NCI-H345 treated with DMSO at 0.1 percent for 48 hours (cell line): ENCODE data around the gene DPYSL5.

ENCODE experiments used
- DNase-seq: peaks from one replicate; lab custom pipeline; 2025; ENCODE audit not compliant: unreplicated experiment; lab: John Stamatoyannopoulos, UW

The DPYSL5 gene

DNA sequence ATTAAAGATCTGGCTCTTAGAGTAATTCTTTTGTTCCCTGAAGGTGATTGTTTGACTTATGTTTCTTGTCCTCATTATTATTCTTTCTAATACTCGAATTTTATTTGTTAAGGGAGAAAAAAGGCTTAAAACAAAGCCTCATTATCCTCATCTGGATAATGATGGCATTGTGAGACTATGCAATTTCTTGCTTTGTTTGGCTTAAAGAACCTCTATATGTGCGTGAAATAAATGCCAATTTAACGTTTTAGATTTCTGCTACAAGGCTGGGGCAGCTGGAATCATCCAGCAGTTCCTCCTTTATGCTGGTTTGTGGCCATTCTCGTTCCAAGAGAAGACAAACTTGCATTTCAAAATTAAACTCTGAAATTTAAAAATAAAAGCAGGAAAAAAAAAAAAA, 4.9 kb upstream of the DPYSL5 start:
- DNase-seq = no peak

DNA sequence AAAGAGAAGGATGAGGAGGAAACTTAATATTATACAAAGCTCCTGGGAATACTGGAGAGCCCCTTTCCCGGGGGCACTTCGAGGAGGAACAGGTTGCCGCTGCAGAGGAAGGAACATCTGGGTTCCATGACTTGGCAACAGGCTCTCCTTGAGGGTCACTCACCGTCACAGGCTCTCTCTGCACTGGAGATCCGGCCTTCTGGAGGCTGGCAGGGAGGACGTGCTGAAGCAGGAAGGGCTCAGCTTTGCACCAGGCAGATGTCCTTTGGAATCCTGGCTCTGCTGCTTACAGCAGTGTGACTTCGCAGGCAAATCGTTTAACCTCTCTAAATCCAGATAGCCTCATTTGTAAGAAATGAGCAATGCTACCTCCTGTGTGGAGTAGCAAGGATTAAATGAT, 2.9 kb upstream of the DPYSL5 start:
- DNase-seq = no peak

DNA sequence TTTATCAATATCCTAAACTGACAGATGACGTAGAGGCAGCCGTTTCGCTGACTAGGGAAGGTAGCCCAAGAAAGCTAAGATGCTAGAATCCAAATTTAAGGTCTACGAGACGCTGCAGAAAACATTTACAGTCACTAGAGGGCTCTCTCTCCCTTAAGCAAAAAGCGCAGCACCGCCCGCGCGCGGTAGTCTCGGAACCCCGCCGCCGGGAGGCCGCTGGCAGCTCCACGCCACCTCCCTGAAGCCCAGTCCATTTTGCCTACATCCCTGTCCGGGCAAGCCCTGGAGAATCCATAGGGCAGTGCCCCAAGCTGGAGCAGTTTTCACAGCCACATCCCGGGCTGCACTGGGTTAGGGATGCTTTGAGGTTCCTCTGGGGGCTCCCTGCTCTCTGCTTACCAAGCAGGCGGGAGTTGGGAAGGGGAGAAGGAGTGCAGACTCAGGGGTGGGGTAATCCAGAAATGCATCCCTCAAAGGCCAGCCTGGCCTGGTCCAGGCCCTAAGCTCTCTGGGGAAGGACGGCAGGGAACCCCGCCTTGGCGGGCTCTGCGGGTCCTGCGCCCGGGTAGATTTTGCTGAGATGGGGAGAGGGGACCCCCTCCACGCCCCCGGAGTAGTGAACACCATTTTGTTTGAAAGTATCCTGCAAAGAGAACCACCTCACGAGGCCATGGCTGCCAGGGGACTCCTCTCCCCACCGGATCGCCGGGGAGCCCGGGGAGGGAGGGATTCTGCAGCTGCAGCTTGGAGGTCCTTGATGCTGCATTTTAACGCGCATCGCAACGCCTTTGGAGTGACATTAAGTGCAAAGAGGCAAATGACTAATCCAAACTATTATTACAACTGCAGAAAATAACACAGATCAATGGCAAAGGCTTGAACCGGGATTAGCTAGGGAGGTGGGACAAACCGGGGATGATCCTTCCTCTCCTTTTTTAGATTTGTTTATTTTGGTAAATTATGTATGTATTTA, 1.3 kb upstream of the DPYSL5 start:
- peak; percentile 98 for DNase-seq

DNA sequence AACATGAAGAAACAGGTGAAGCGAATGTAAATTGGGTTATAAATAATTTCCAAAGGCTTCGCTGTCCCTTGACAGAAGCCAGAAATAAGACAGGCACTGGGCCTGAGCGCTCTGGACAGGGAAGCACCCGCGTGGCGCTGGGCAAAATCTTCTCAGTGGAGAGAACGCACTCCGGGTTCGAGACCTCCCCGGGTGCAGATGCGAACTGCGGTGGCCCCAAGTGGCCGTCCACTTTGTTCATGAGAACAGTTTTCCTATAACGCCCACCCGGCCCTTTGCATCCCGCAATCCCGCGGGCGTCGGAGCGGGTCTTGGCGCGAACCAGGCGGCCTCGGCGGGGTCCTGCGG, 651 bp upstream of the DPYSL5 start:
- peak; percentile 68 for DNase-seq

DNA sequence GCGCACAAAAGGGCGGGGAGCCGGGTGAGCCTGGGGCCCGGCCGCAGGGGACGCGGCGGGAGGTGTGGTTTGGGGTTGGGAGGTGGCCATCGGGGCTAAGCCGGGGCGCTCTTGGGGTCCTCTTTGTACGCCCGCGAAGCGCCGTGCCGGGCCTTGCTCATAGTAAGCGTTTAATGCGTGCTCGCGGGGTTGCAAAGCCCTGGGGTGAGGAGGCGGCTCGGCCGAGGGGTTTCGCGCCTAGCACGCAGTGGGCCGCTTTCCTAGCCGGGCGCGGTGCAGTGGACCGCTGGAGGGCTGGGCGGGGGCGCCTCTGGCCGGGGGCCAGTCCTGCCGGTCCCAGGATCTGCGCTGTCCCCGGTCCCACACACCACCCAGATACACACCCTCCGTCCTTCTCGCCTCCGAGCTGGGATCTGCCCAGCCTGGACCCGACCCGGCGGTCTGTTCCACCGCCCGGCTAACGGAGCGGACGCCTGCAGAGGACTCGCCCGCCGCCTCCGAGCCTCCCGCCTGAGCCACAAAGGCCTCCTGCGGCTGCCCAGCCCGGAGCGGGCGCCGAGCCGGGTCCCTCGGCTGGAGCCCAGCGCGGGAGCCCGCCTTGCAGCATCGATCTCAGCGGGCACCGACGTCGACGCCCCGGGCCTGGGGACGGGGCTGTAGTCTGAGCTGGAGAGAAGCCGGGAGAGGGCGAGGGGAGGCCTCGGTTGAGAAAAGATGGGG, 564 bp downstream of the DPYSL5 start:
- DNase-seq = peak; percentile 12

DNA sequence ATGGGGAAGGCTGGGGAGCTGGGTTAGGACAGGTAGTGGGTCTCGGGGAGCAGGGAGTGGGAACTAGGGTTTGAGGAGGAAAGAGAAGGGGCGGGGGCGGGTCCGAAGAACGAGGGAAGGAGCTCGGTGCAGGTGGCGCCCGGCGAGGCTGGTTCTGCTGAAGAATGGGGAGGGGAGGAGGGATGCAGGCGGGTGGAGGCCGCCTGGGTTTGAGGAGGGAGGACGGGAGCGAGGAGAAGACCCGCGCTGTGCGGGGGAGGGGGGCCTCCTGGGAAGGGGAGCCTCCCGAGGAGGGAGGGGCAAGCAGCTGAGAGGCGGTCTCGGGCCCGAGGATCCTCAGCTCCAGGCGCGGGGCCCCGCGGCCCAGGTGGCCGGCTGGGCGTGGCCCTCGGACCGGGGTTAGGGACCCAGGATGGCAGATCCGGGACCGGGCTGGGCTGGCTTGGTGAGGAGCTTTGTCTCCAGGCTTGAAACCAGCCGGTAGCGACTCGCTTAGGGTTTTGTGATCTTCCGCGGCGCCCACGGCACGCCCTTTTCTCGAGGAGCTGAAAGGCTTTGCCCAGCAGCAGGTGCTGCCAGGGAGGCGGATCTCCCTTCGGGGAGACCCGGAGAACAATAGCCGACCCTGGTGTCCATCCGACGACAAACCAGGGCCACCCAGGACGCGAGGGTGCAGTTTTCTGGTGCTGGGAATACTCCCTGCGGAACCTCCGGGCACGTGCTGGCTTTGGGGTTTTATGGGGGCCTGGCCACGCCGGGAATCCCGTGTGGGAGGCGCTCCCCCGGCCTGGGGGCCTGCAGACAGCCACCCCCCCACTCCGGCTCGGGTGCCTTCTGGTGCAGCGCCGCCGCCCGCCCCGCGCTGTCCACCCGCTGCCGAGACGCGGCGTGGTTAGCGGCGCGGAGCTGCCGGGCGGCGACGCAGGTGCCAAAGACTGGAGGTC, 1.4 kb downstream of the DPYSL5 start:
- peak; percentile 41 for DNase-seq

DNA sequence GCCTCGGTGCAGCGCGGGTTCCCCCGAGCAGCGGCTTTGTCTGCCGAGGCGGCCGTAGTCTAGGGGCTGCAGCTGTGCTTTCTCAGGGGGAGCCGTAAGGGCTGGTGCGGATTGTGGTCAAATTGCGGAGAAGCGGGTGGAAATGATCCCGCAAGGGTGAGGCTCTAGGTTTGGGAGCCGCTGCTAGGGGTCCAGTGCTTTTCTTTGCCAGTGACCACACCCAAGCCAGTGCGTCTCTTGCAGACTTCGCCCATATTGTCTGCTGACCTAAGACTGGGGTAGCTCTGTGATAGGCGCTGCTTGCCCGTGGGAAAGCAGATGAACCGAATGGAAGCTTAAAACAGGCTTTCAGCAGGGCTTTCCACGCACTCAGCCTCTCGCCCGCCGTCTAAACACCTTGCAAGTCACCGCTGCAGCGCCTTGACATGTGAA, 2.1 kb downstream of the DPYSL5 start:
- DNase-seq = no peak

DNA sequence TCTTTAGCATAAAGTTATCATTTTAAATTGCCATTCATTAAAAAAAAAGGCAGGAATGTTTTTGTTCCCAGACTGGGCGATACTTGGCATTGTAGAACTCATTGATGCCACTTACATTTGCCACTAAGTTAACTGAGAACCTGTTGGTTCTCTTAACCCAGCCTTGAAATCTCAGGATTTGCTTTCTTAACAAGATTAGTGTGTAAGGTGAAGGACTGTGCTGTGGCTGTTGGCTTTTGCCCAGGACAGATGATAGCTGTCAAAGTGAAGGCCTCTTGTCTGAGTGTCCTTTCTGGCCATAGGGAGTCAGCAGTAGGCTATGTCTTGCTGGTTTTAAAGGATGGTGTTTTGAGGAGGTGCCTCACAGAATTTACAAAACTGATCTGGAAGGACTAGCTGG, 2.6 kb downstream of the DPYSL5 start:
- no peak for DNase-seq

DNA sequence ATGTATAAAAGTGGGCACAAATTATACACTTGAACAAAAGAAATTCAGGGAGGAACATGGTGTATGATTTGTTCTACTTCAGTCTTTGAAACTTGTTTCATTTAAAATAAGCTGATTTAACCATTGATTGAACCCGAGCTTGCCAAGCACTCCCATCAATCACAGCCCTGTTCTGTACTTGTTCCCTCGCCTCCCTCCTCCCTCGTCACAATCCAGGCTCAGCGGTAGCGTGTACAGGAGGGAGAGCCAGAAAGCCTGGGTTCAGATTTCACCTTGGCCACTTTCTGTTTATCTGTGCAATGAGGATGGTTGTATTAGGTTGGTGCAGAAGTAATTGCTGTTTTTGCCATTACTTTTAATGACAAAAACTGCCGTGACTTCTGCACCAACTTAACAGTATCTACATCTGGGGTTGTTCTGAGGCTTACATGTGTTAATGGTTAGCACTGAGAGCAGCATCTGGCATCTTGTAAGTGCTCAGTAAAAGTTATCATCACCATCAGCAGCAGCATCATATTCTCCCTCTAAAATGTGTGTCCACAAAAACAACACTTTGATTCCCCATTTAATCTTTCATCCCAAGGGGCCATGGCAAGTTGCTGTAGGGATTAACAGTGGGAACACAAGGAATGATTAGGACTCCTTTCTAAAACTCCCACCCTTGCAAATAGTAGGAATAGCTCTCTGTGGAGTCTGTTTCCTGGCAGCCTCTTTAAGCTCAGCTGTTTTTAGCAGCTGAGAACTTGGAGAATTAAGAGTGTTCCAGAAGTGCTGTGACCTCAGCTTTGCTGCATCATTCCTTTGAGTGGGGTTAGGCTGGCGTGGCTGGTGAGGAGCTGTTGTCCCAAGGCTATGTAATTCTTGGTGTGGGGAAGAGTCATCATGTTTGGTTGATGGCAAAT, 4.7 kb downstream of the DPYSL5 start:
- DNase-seq = no peak

DNA sequence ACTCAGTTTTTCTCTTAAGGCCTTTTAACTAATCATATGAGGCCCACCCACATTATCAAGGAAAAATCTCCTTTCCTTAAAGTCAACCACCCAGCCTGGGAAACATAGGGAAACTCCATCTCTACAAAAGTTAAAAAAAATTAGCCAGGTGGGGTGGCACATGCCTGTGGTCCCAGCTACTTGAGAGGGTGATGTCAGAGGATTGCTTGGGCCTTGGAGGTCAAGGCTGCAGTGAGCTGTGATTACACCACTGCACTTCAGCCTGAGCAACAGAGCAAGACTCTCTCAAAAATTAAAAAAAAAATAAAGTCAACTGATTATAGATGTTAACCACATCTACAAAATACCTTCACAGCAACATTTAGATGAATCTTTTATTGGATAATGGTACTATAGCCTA, 5.8 kb downstream of the DPYSL5 start:
- no peak for DNase-seq

DNA sequence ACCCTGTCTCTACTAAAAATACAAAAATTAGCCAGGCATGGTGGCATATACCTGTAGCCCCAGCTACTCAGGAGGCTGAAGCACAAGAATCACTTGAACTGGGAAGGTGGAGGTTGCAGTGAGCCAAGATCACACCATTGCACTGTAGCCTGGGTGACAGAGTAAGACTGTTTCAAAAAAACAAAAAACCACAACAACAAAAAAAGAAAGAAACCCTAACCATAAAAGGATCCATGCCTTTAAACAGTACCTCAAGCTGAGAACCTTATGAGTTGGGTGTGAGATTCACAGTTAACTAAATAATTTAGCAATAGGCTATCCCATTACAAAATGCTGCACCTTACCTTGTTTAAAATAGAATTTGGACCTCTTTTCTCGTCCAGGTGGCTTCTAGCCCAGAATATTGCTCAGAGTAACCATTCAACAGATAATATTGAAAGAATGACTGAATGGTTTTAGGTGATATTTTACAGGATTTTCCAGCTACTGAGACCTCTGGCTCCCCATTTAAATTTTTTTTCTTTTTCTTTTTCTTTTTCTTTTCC, 6.4 kb downstream of the DPYSL5 start:
- DNase-seq = no peak

DNA sequence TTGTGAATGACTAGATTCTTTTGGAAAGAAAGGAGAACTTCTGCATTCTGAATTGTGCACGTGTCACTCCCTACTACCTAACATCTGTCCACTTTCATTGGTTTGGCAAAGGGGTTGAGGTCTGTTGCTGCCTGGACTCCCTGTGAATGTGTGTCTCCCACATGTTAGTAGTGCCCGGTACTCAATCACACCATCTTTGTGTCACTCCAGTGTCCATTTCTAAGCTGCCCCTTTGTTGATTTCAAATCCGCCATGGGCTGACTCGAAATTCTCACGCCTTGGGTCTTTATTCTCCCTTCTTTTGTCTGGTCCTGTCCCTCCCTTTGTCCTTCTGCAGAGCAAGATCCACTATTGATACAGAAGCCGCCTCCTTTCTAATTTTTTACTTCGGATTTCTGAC, 7.5 kb downstream of the DPYSL5 start:
- no peak for DNase-seq

DNA sequence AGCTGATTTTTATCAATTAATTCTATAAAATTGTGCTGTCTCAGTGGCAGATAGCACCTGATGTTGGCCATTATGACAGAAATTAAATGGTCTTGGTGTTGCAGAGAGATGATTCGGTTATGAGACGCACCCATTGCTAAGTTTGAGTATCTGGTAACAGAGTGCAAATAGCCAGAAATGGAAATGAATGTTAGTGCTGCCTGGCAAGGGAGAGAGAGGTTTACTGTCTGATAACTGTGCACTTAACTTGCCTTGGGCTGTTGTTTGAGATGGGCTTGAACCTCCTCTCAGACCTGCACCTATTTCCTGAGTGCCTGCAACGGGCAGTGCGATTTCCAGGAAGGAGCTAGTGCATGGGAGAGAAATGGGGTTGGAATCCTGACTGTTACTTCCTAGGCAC, 11.7 kb downstream of the DPYSL5 start:
- no peak for DNase-seq

DNA sequence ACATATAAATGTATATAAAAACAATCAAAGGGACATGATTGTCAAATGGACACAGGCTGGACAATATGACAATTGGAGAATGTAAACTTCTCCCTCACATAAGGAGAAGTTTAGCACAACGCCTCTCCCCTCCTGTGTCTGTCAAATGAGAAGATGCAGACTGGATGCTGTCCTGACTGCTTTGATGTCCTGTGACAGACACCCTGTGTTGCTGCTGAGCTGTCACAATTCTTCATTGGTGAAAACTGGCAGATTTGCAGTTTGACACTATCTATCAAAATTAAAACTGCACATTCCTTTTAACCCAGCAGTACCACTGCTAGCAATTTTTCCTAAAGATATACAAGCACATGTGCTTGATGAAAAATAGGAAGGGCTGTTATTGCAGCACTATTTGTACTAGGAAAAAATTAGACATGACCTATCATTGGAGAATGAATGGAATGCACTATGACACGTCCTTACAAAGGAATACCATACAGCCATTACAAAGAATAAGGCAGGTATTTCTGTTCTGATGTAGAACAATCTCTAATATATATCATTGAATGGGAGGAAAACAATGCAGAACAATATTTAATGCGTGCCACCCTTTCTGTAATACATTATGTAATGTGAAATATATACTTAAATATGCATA, 12.4 kb downstream of the DPYSL5 start:
- no peak for DNase-seq

DNA sequence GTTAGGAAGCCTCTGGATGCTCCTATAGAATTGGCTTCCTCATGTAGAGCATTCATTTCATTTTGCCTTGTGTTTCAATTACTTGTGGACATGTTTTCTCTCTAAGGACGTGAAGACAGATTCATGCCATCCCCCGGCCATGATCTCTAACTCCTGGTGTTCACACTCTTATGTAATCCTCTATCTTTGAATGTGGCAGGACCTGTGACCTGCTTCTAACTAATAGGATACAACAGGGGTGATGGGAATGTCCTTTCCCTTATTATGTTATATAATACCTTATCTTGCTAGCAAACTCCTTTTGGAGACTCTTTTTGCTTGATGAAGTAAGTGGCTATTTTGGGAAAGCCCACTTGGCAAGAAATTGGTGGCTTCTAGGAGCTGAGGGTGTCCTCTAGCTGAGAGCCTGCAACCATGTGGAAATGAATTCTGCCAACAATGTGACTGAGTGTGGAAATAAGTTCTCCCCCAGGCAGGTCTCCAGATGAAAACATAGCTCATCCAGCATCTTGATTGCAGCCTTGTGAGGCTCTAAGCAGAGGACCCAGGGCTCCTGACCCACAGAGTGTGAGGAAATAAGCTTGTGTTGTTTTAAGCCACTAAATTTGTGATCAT, 13.8 kb downstream of the DPYSL5 start:
- DNase-seq = no peak

DNA sequence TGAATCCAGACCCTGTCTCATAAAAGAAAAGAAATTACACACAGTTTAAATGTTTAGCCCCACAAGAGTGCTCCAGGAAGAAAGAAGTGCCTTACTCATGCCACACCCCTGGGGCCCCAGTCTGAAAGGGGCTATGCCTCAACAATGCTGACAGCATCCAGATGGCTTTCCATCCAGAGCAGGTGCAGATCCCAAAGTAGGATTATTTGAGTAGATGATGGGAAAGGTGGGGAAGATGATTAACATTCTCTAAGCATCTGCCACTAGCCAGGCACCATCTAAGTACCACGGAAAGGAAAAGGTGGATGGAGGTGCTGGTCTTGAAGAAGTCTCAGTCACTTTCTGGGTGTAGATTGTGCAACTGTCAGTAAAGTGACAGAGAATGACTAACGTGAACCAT, 16.3 kb downstream of the DPYSL5 start:
- peak; percentile 41 for DNase-seq

DNA sequence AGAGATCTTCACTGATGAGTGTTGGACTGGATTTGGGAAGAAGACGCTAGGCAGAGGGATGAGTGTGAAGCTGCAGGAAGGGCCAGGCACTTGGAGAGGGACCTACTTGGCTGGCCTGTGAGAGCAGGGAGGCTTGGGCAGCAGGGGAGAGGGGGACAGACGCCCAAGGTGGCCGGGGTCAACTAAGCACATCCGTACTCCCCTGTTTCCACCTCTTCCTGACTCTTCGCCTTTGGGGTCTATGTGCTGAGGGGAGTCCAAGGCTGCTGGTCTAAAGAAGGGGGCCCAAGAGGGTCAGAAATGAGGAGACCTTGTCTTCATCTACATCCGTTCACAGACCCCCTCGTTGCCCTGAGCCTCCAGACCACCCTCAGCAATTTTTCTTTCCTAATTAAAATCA, 16.7 kb downstream of the DPYSL5 start:
- DNase-seq = no peak

DNA sequence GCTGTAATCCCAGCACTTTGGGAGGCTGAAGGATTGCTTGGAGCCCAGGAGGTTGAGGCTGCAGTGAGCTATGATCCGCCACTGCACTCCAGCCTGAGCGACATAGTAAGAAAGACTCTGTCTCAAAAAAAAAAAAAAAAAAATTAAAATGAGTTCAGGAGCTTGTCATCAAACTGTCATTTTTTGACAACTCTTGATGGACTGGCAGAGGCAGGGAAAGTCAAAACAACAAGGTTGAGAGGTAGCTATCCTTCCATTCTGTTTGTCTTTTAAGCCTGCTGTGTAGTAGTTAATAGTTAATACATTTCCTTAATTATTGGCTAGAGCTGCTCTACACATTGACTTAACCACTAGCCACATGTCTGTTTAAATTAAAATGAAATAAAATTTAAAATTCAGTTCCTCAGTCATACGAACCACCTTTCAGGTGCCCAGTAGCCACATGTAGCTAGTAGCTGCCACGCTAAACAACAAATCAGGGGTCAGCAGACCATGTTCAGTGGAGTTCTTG, 22.7 kb downstream of the DPYSL5 start:
- no peak for DNase-seq
